PC-3 (cell line): Measurements from ENCODE around the gene JAZF1. TPM values are rescaled to one million over a fixed set of nuclear protein-coding genes. Genes with fewer than 3 reads are reported as not detected.

ENCODE experiments used
- ATAC-seq: fragments of 200-7000 bp; cut with Tn5 transposase; 2 replicates; pipeline ENCODE4 v1.9.1; 2020; ENCODE audit warnings: mild to moderate bottlenecking, moderate library complexity
- BruUV-seq: library from RNA; stranded (reverse); fragments of 400-500 nt; replicated peaks from 2 replicates; lab custom pipeline; 2021; lab: Mats Ljungman, UMichigan
- CTCF ChIA-PET: fragments of 300-600 bp; sonication (Branson Sonifier 250); formaldehyde crosslinking; loops from one replicate; lab custom pipeline; 2022; ENCODE audit warnings: antibody characterized with exemption; lab: Charles Lee
- POLR2A ChIA-PET: fragments of 300-600 bp; sonication (Branson Sonifier 250); formaldehyde crosslinking; loops from one replicate; lab custom pipeline; 2022; ENCODE audit warnings: antibody characterized with exemption; ENCODE audit not compliant: unreplicated experiment; lab: Charles Lee
- DNase-seq: peaks from one replicate; pipeline ENCODE4 v3.0.0-alpha.2; 2015
- H2AFZ ChIP-seq: fragments of 300-600 bp; sonication (generic); 2 replicates; pipeline ENCODE4 v1.6.0; 2016; ENCODE audit warnings: antibody characterized with exemption, low read length
- H3F3A ChIP-seq: fragments of 300-600 bp; sonication (generic); one replicate; pipeline ENCODE4 v1.6.0; 2017; ENCODE audit warnings: antibody characterized with exemption, low read length, control low read depth, mild to moderate bottlenecking; ENCODE audit not compliant: unreplicated experiment
- H3K27ac ChIP-seq: fragments of 300-600 bp; sonication (generic); 2 replicates; pipeline ENCODE4 v1.5.1; 2016; ENCODE audit warnings: mild to moderate bottlenecking, low read length
- H3K27me3 ChIP-seq: fragments of 300-600 bp; sonication (generic); 2 replicates; pipeline ENCODE4 v1.6.1; 2016; ENCODE audit warnings: low read length, mixed read lengths
- H3K36me3 ChIP-seq: fragments of 300-600 bp; sonication (generic); 2 replicates; pipeline ENCODE4 v1.6.1; 2016; ENCODE audit warnings: low read depth, mixed run types, low read length, mixed read lengths
- H3K4me1 ChIP-seq: fragments of 300-600 bp; sonication (generic); 2 replicates; pipeline ENCODE4 v1.5.1; 2016; ENCODE audit warnings: low read length; ENCODE audit not compliant: insufficient read depth
- H3K4me2 ChIP-seq: fragments of 300-600 bp; sonication (generic); 2 replicates; pipeline ENCODE4 v1.6.0; 2016; ENCODE audit warnings: low read length
- H3K4me3 ChIP-seq: fragments of 300-600 bp; sonication (generic); 2 replicates; pipeline ENCODE4 v1.5.1; 2016; ENCODE audit warnings: mild to moderate bottlenecking, low read length, mixed read lengths
- H3K79me2 ChIP-seq: fragments of 300-600 bp; sonication (generic); 2 replicates; pipeline ENCODE4 v1.6.1; 2017; ENCODE audit warnings: low read length, mixed read lengths
- H3K9ac ChIP-seq: fragments of 300-600 bp; sonication (generic); 2 replicates; pipeline ENCODE4 v1.6.0; 2016; ENCODE audit warnings: mild to moderate bottlenecking, low read length
- H3K9me2 ChIP-seq: fragments of 300-600 bp; sonication (generic); replicated peaks from 2 replicates; pipeline ENCODE4 v1.6.1; 2016; ENCODE audit warnings: mixed run types, low read length, mixed read lengths
- H3K9me3 ChIP-seq: fragments of 300-600 bp; sonication (generic); 2 replicates; pipeline ENCODE4 v1.6.1; 2016; ENCODE audit warnings: low read length, mixed read lengths
- H4K20me1 ChIP-seq: fragments of 300-600 bp; sonication (generic); 2 replicates; pipeline ENCODE4 v1.6.1; 2016; ENCODE audit warnings: low read length, mixed read lengths
- CTCF ChIP-seq: fragments of 300-600 bp; sonication (generic); conservative IDR thresholded peaks from 2 replicates; pipeline ENCODE4 v1.5.1; 2017; ENCODE audit warnings: antibody characterized with exemption, low read depth, mild to moderate bottlenecking, low read length
- EZH2 ChIP-seq: fragments of 300-600 bp; sonication (generic); IDR thresholded peaks from one replicate; pipeline ENCODE4 v1.6.1; 2017; ENCODE audit warnings: antibody characterized with exemption, mild to moderate bottlenecking, low read length; ENCODE audit not compliant: unreplicated experiment
- EZH2phosphoT487 ChIP-seq: fragments of 300-600 bp; sonication (generic); IDR thresholded peaks from 2 replicates; pipeline ENCODE4 v1.6.1; 2018; ENCODE audit warnings: mild to moderate bottlenecking, antibody characterized with exemption, low read length, borderline replicate concordance
- intact Hi-C: fragments of 100-400 bp; cut with micrococcal nuclease; formaldehyde crosslinking; loops from 2 replicates; pipeline ENCODE4 v1.9.0; 2023
- total RNA-seq: library from RNA; depleted of rRNA; stranded (reverse); fragments of >200 nt; gene quantifications from 2 replicates; pipeline ENCODE4 v1.2.3, GENCODE V29; 2014

Gene JAZF1
- total RNA-seq, 1 experiment from 2014 or later = 2.3 TPM

GRCh38 chr7:28001896-28002295 is 178.7 kb downstream of the JAZF1 start:
- no peak for DNase-seq
- Histone ChIP-seq H3K9me2 (no peaks in the 10 kb centered on the region), H3K79me2 (no peaks in the 10 kb centered on the region), H3K4me1 (no peaks in the 10 kb centered on the region), H3K27ac (no peak overlapping the region), H3K9me3 (no peaks in the 10 kb centered on the region), H3K4me3 (no peak overlapping the region), H3K27me3 (no peaks in the 10 kb centered on the region), H3F3A (no peaks in the 10 kb centered on the region), H2AFZ (no peak overlapping the region), H4K20me1 (no peaks in the 10 kb centered on the region), H3K36me3 (no peaks in the 10 kb centered on the region), H3K9ac (no peak overlapping the region), H3K4me2 (no peak overlapping the region)
- POLR2A ChIA-PET = no interaction called here
- BruUV-seq = no TSS peak
- intact Hi-C loops = no loop called here
- no peak for ATAC-seq
- TF ChIP-seq EZH2phosphoT487 = no peak
- no peak for TF ChIP-seq EZH2
- TF ChIP-seq CTCF = no peak
- CTCF ChIA-PET = no interaction called here

- no peaks in the 10 kb centered on the region for H4K20me1 ChIP-seq
- H3K9me3 ChIP-seq = no peaks in the 10 kb centered on the region
- no peak overlapping the region for H3K9ac ChIP-seq
- H3K9me2 ChIP-seq = no peaks in the 10 kb centered on the region
- no TSS peak for BruUV-seq
- no peaks in the 10 kb centered on the region for H3K36me3 ChIP-seq
- no peaks in the 10 kb centered on the region for H3K27me3 ChIP-seq
- H3K4me1 ChIP-seq = peaks cover 3% of the 10 kb centered on the region
- no peak overlapping the region for H3K4me2 ChIP-seq
- intact Hi-C loops = no loop called here
- ChIA-PET POLR2A (no interaction called here), CTCF (no interaction called here)
- ATAC-seq = no peak
- no peak overlapping the region for H3K27ac ChIP-seq
- no peak overlapping the region for H3K4me3 ChIP-seq
- no peaks in the 10 kb centered on the region for H3F3A ChIP-seq
- no peaks in the 10 kb centered on the region for H3K79me2 ChIP-seq
- no peak for DNase-seq
- H2AFZ ChIP-seq = no peak overlapping the region
- TF ChIP-seq CTCF = no peak
- TF ChIP-seq EZH2 = no peak
- TF ChIP-seq EZH2phosphoT487 = no peak
These were observed 180.8 kb downstream of the JAZF1 start for GRCh38 chr7:27999829-28000228.

GRCh38 chr7:27998382-27998781 is 182.2 kb downstream of the JAZF1 start:
- peaks cover 11% of the 10 kb centered on the region for H3K4me1 ChIP-seq
- H3K4me3 ChIP-seq = no peak overlapping the region
- H3K4me2 ChIP-seq = no peak overlapping the region
- H3K27me3 ChIP-seq = no peaks in the 10 kb centered on the region
- intact Hi-C loops = no loop called here
- no peak overlapping the region for H3K9ac ChIP-seq
- DNase-seq (no peak), ATAC-seq (no peak)
- H3F3A ChIP-seq = no peaks in the 10 kb centered on the region
- ChIA-PET CTCF (interaction anchor here (0.6 kb wide), 1 partner anchor 81 kb away, joined by 4 read pairs; no protein-coding TSS in a partner anchor), POLR2A (no interaction called here)
- H3K36me3 ChIP-seq = no peaks in the 10 kb centered on the region
- H3K79me2 ChIP-seq = no peaks in the 10 kb centered on the region
- no TSS peak for BruUV-seq
- H3K27ac ChIP-seq = no peak overlapping the region
- H2AFZ ChIP-seq = no peak overlapping the region
- H3K9me3 ChIP-seq = no peaks in the 10 kb centered on the region
- H3K9me2 ChIP-seq = no peaks in the 10 kb centered on the region
- TF ChIP-seq EZH2phosphoT487 = no peak
- TF ChIP-seq CTCF = no peak
- no peak for TF ChIP-seq EZH2
- H4K20me1 ChIP-seq = no peaks in the 10 kb centered on the region
